T1000 (cell line): ENCODE measurements around the gene UGCG.
"Not testable (repeated sequence)": the region's sequence is repeated elsewhere in the genome, so short reads cannot be mapped to it uniquely, and the experiment has no call there.

Experiments
- DNase-seq: peaks from one replicate; lab custom pipeline; 2025; ENCODE audit warnings: mixed read lengths; lab: John Stamatoyannopoulos, UW

UGCG gene

DNA sequence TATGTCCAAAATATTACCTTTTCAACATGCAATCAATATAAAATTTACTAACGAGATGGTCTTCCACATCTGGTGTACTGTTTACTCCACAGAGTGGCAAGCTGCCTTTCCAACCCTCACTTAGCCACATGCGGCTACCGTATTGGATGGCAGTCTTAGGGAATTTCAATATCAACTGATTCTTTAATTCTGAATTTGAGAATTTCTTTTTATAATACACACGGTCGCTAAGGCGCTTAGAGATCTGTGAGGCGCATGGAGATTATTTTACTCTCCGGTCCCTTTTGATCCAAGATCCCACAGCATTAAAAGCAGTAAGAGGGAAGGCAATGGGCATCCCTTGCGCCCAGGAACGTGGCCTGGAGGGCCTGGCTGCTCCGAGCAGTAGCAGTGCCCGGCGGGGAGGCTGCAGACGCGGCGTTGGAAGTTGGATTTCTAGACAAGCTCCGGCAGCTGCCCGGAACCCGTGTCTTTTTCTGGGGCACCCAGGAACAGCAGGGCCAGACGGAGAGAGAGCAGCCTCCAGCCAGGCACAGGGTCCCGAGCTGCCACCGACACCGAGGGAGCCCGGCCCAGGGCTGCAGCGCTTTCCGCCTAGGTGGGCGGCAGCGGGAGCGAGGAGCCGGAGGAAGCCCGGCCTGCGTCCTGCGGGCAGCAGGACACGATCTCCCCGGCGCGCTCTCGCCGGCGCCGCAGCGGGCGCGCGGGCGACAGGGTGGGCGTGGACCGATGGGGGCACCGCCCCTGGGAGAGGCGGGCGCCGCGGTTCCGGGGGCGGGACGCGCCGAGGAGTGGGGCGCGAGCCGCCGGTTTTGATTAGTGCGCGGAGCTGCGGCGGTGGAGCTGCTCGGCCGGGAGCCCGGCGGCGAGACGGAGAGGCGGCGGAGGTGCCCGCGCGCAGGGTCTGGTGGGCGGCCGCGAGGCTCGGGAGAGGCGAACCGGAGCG is at the start of gene UGCG:
Gene UGCG, plus strand, starts transcription at position 819 of the 946 bp plus-strand sequence. CDS start 402 bp downstream, outside the sequence.
- peak; percentile 86 for DNase-seq

- peak; percentile 25 for DNase-seq
These were observed 45.1 kb upstream of the UGCG start for GRCh38 chr9:111851553-111851952.

DNA sequence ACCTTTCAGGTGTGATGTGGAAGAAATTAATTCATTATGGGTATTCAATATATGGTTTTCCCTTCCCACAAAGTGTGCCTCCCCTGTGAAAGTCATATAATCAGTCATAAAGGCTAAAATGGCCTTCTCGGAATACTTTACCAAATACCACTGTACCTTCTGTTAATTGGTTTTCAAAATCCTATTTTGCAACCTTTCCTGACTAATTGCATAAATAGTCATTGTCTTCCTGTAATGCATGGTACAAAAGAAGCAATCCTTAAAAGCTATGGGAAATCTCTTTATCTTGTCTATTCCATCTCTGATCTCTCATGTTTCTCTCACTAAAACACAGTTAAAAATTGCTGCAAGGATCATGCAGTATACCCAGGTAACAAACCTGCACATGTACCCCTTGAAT is 44.3 kb upstream of the UGCG start:
- DNase-seq, result no peak

DNA sequence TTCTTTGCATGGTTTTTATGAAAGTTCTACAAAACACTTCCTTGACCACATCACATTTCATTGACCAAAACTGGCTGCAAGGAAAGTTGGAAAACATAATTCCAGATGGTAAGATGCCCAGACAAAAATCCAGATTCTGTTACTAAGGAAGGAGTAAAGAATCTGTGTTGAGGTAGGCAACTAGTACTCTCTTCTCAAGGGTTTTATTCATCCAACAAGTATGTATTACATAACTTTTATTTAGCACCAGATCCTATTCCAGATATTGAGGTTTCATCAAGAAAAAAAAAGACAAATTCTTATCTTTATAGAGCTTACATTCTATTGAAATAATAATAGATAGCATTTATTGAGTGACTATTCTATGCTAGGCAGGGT is 43.2 kb upstream of the UGCG start:
- no peak for DNase-seq

DNA sequence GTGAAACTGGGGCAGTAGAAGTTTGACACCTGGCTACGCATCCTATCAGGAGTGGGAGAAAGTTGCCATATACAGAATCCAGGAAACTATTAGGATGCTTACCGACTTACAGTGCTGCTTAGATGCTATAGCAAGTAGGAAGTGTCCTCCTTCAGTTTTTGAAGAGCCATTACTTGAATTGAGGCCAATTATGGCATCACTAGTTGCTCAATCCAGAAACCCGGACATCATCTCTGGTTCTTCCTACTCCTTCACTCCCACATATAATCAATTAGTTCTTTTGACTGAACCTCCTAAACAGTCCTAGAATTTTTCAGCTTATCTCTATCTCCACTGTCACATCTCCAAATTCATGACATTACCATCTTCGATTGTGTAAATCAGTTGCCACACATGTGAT is 41.8 kb upstream of the UGCG start:
- DNase-seq, result no peak

- DNase-seq, result no peak
These were observed 38.9 kb upstream of the UGCG start for GRCh38 chr9:111857555-111858211.

GRCh38 chr9:111860443-111860842 is 36.2 kb upstream of the UGCG start:
- no peak for DNase-seq

DNA sequence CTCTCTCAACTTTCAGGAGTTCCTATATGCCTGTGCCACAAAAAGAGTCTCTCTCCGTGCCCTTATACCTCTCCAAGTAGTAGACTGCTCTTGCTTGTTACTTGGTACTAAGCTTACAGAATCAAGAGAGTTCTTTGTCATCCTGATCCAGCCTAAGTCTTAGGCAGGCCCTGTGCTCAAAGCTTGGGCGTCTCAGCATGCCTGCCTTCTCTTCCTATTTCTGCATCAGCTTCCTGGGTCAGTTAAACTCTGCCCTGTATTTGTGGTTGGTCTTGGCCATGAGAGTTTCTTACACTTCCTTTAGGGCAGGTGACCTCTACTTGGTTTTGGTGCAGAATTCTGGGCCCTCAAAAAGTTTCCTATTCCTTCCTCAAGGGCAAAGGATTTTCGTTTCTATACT is 33.0 kb upstream of the UGCG start:
- no peak for DNase-seq

GRCh38 chr9:111866976-111867375 is 29.6 kb upstream of the UGCG start:
- no peak for DNase-seq

- no peak for DNase-seq
These were observed 28.1 kb upstream of the UGCG start for GRCh38 chr9:111868475-111868874.

- DNase-seq, result no peak
These were observed 25.7 kb upstream of the UGCG start for GRCh38 chr9:111870774-111871498.

DNA sequence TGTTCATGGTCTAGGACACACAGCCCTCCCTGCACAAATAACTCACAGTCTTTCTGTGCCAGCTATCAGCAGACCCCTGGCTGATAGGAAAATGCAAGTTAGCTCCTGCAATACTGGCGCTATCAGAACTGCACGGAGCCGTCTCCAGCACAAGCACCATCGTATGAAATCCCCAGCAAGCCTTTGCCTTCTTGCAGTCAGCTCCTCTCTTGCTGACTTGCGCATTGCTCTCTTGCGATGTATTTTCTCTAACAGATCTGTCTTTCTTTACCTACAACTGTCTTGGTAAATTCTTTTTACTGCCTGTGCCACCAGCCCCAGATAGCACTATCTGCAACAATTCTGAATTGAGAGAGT is 25.1 kb upstream of the UGCG start:
- no peak for DNase-seq

GRCh38 chr9:111872886-111873285 is 23.7 kb upstream of the UGCG start:
- DNase-seq, result no peak

GRCh38 chr9:111873901-111874300 is 22.7 kb upstream of the UGCG start:
- DNase-seq, result no peak

- DNase-seq, result no peak
These were observed 22.1 kb upstream of the UGCG start for GRCh38 chr9:111874500-111874899.

- DNase-seq, result not testable (repeated sequence)
These were observed 21.3 kb upstream of the UGCG start for GRCh38 chr9:111875291-111875690.

DNA sequence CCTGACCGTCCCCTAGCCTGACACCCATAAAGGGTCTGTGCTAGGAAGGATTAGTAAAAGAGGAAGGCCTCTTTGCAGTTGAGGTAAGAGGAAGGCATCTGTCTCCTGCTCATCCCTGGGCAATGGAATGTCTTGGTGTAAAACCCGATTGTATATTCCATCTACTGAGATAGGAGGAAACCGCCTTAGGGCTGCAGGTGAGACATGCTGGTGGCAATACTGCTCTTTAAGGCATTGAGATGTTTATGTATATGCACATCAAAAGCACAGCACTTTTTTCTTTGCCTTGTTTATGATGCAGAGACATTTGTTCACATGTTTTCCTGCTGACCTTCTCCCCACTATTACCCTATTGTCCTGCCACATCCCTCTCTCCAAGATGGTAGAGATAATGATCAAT is 20.9 kb upstream of the UGCG start:
- DNase-seq, result not testable (repeated sequence)

GRCh38 chr9:111876179-111876578 is 20.4 kb upstream of the UGCG start:
- no peak for DNase-seq

- no peak for DNase-seq
These were observed 19.2 kb upstream of the UGCG start for GRCh38 chr9:111877420-111877819.

GRCh38 chr9:111878946-111879345 is 17.7 kb upstream of the UGCG start:
- DNase-seq, result no peak

DNA sequence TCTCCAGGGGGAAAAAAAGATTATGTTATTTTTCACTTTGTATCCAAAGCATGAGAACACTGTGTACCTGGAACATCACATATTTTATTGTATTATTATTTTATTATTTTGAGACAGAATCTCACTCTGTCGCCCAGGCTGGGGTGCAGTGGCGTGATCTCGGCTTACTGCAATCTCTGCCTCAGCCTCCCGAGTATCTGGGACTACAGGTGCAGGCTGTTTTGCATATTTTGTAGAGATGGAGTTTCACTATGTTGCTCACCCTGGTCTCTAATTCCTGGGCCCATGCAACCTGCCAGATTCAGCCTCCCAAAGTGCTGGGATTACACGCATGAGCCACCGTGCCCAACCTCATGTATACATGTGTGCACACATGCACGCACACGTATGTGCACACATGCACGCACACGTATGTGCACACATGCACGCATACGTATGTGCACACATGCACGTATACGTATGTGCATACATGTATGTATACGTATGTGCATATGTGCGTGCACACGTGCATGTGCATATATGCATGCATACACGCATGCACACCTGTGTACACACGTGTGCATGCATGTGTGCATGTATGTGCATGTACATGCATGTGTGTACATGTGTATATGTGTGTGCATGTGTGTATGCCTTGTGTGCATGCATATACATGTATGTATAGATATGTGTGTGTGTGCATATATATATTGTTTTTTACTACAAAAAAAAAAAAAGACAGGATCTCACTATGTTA is 9.5 kb upstream of the UGCG start:
- no peak for DNase-seq

GRCh38 chr9:111890334-111890733 is 6.3 kb upstream of the UGCG start:
- no peak for DNase-seq
